ENCODE data around the gene BDH2. TPM values are rescaled to one million over a fixed set of nuclear protein-coding genes. Genes with fewer than 3 reads are reported as not detected.

BDH2 gene
- total and polyA plus RNA-seq, 2 donors (not counting 1 experiment from before 2014, with no cell fraction given): 67.2 to 70.5 TPM

- Histone ChIP-seq H3K79me2 (ENCODE audit: control insufficient read depth, insufficient read depth, low read length) (peaks cover 8% of the 10 kb centered on the region), H3K9me3 (ENCODE audit: control insufficient read depth, insufficient read depth, low read depth, low read length) (no peaks in the 10 kb centered on the region), H4K20me1 (ENCODE audit: control insufficient read depth, extremely low read depth, insufficient read depth, low read length) (no peaks in the 10 kb centered on the region), H3K4me3 (replicated peaks in 1 of 4; ENCODE audit: control extremely low read depth in 1 of 4, insufficient read depth in 1 of 4, low read depth in 3 of 4, low read length in 4 of 4) (no peak overlapping the region), H3K27ac (ENCODE audit: insufficient read depth, low read length) (no peak overlapping the region), H3K4me1 (ENCODE audit: control insufficient read depth, extremely low read depth, insufficient read depth, low read length) (peaks cover 5% of the 10 kb centered on the region), H3K36me3 (ENCODE audit: control insufficient read depth, insufficient read depth, low read length) (no peaks in the 10 kb centered on the region), H2AFZ (ENCODE audit: low read length) (no peak overlapping the region), H3K9ac (ENCODE audit: insufficient read depth, low read length) (no peak overlapping the region), H3K4me2 (ENCODE audit: extremely low read depth, insufficient read depth, low read length) (no peak overlapping the region), H3K27me3 (ENCODE audit: control insufficient read depth, insufficient read depth, low read length) (no peaks in the 10 kb centered on the region)
- DNase-seq (ENCODE audit: low read depth in 2 of 2): peak; percentile 2 to 4
- TF ChIP-seq EZH2 (IDR thresholded peaks at IDR 0.05; ENCODE audit: low read length, missing control alignments) (no peak), CTCF (conservative IDR thresholded peaks at IDR 0.05 in 1 of 2, IDR thresholded peaks at IDR 0.05 in 1 of 2; ENCODE audit: low read depth in 1 of 2, low read length in 2 of 2) (no peak)
These were observed 25.7 kb downstream of the BDH2 start for GRCh38 chr4:103073792-103074438.

DNA sequence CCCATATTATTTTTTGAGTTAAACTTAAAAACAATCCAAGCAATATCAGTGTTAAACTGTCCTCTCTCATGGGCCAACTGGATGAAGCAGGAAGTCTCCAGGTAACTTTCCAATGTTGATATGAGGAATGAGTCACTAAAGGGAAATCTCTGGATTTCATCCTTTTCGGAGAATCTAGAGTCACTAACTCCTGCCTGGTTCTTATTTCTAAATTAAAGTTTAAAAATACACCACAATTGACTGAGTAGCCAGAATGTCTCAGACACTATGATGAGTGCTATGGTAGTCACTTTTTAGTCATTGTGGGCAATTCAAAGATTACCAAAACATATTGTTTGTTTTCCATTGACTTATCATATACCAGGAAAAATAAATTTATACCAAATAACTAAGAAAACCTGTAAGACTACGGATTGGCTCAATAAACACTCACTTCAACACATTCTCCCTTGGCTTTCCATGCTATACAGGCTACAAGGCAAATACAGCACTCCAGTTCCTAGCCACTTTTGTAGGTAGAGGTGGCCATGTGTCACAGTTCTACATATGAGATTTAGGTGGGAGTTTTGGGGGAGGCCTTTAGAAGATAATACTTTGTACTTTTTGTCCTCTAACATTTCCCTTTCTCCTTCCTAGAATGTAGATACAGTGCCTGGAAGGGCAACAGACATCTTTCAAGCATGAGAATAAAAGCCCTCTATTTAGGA, 31.6 kb downstream of the BDH2 start:
- no peak overlapping the region for H3K4me3 ChIP-seq (replicated peaks in 1 of 4; ENCODE audit: control extremely low read depth in 1 of 4, insufficient read depth in 1 of 4, low read depth in 3 of 4, low read length in 4 of 4)
- H3K9ac ChIP-seq (ENCODE audit: insufficient read depth, low read length): no peak overlapping the region
- TF ChIP-seq EZH2 (IDR thresholded peaks at IDR 0.05; ENCODE audit: low read length, missing control alignments): no peak
- no peak for TF ChIP-seq CTCF (conservative IDR thresholded peaks at IDR 0.05 in 1 of 2, IDR thresholded peaks at IDR 0.05 in 1 of 2; ENCODE audit: low read depth in 1 of 2, low read length in 2 of 2)
- H4K20me1 ChIP-seq (ENCODE audit: control insufficient read depth, extremely low read depth, insufficient read depth, low read length): no peaks in the 10 kb centered on the region
- peaks cover 2% of the 10 kb centered on the region for H3K79me2 ChIP-seq (ENCODE audit: control insufficient read depth, insufficient read depth, low read length)
- H3K27me3 ChIP-seq (ENCODE audit: control insufficient read depth, insufficient read depth, low read length): no peaks in the 10 kb centered on the region
- no peak overlapping the region for H3K4me2 ChIP-seq (ENCODE audit: extremely low read depth, insufficient read depth, low read length)
- DNase-seq (ENCODE audit: low read depth in 2 of 2): peak in 1 of 2 donors; percentile 8
- no peaks in the 10 kb centered on the region for H3K36me3 ChIP-seq (ENCODE audit: control insufficient read depth, insufficient read depth, low read length)
- H2AFZ ChIP-seq (ENCODE audit: low read length): no peak overlapping the region
- H3K9me3 ChIP-seq (ENCODE audit: control insufficient read depth, insufficient read depth, low read depth, low read length): no peaks in the 10 kb centered on the region
- H3K27ac ChIP-seq (ENCODE audit: insufficient read depth, low read length): no peak overlapping the region
- no peaks in the 10 kb centered on the region for H3K4me1 ChIP-seq (ENCODE audit: control insufficient read depth, extremely low read depth, insufficient read depth, low read length)

DNA sequence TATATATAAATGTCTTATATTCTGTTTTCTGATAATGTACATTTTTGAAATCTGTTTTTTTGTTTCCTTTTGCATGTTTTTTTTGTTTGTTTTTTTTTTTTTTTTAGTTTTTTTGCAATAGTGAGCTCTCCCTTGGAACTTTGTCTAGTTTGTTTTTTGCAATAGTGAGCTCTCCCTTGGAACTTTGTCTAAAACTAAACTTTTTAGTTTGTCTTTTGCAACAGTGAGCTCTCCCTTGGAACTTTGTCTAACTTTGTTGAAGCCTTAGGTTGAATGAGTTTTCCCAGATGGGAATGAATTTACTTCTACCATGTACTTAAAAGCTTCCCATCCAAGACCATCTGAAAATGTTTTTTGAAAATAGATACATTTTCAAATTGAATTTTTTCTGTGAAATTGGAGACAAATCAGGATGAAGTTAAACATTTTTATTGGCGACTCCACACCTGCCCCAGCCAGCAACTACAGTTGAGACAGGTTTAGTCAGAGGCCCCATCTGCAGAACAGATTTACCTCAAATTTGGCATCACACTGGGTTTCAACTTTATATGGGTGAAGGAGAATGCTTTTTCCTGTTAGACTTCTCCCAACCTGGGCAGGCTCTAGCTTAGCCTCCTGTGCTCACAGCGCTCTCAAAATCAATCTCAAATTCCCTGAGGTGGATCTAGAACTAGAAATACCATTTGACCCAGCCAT, 39.0 kb downstream of the BDH2 start:
- TF ChIP-seq EZH2 (IDR thresholded peaks at IDR 0.05; ENCODE audit: low read length, missing control alignments): no peak
- no peak for TF ChIP-seq CTCF (conservative IDR thresholded peaks at IDR 0.05 in 1 of 2, IDR thresholded peaks at IDR 0.05 in 1 of 2; ENCODE audit: low read depth in 1 of 2, low read length in 2 of 2)
- Histone ChIP-seq H3K79me2 (ENCODE audit: control insufficient read depth, insufficient read depth, low read length) (no peaks in the 10 kb centered on the region), H3K27me3 (ENCODE audit: control insufficient read depth, insufficient read depth, low read length) (no peaks in the 10 kb centered on the region), H3K4me2 (ENCODE audit: extremely low read depth, insufficient read depth, low read length) (no peak overlapping the region), H3K9ac (ENCODE audit: insufficient read depth, low read length) (no peak overlapping the region), H2AFZ (ENCODE audit: low read length) (no peak overlapping the region), H3K4me3 (replicated peaks in 1 of 4; ENCODE audit: control extremely low read depth in 1 of 4, insufficient read depth in 1 of 4, low read depth in 3 of 4, low read length in 4 of 4) (no peak overlapping the region), H3K27ac (ENCODE audit: insufficient read depth, low read length) (no peak overlapping the region), H4K20me1 (ENCODE audit: control insufficient read depth, extremely low read depth, insufficient read depth, low read length) (no peaks in the 10 kb centered on the region), H3K4me1 (ENCODE audit: control insufficient read depth, extremely low read depth, insufficient read depth, low read length) (no peaks in the 10 kb centered on the region), H3K9me3 (ENCODE audit: control insufficient read depth, insufficient read depth, low read depth, low read length) (no peaks in the 10 kb centered on the region), H3K36me3 (ENCODE audit: control insufficient read depth, insufficient read depth, low read length) (no peaks in the 10 kb centered on the region)
- no peak for DNase-seq (ENCODE audit: low read depth in 2 of 2)
